Ishikawa (cell line): Measurements from ENCODE around the gene POU3F3.
A peak's percentile ranks its signal among the peaks of the same experiment; 100 is the strongest.

ENCODE experiments used
- CEBPB ChIP-seq: IDR thresholded peaks from 2 replicates; pipeline ENCODE4 v1.6.1; 2012
- CREB1 ChIP-seq: IDR thresholded peaks from 2 replicates; pipeline ENCODE4 v1.6.1; 2012; ENCODE audit warnings: low read depth
- EGR1 ChIP-seq: IDR thresholded peaks from 2 replicates; pipeline ENCODE4 v1.6.1; 2012
- EP300 ChIP-seq: IDR thresholded peaks from 2 replicates; pipeline ENCODE4 v1.6.1; 2012; ENCODE audit warnings: borderline replicate concordance
- FOXM1 ChIP-seq: IDR thresholded peaks from 2 replicates; pipeline ENCODE4 v1.6.1; 2012; ENCODE audit warnings: low read depth, borderline replicate concordance
- NFIC ChIP-seq: IDR thresholded peaks from 2 replicates; pipeline ENCODE4 v1.6.1; 2012
- RAD21 ChIP-seq: IDR thresholded peaks from 2 replicates; pipeline ENCODE4 v1.6.1; 2012; ENCODE audit warnings: low read depth
- TAF1 ChIP-seq: IDR thresholded peaks from 2 replicates; pipeline ENCODE4 v1.6.1; 2012; ENCODE audit warnings: low read depth, mild to moderate bottlenecking
- TCF12 ChIP-seq: IDR thresholded peaks from 2 replicates; pipeline ENCODE4 v1.6.1; 2012; ENCODE audit warnings: low read depth
- TEAD4 ChIP-seq: IDR thresholded peaks from 2 replicates; pipeline ENCODE4 v1.6.1; 2012
- USF1 ChIP-seq: IDR thresholded peaks from 2 replicates; pipeline ENCODE4 v1.6.1; 2012
- YY1 ChIP-seq: IDR thresholded peaks from 2 replicates; pipeline ENCODE4 v1.6.1; 2012; ENCODE audit warnings: low read depth
- ZBTB7A ChIP-seq: IDR thresholded peaks from 2 replicates; pipeline ENCODE4 v1.6.1; 2012; ENCODE audit warnings: low read depth
- TF ChIP-seq, protein P1 (sequence below): IDR thresholded peaks from 2 replicates; pipeline ENCODE4 v1.6.1; 2012; ENCODE audit warnings: low read depth, mild to moderate bottlenecking
- TF ChIP-seq, protein P2 (sequence below): IDR thresholded peaks from 2 replicates; pipeline ENCODE4 v1.6.1; 2012

The POU3F3 gene

DNA sequence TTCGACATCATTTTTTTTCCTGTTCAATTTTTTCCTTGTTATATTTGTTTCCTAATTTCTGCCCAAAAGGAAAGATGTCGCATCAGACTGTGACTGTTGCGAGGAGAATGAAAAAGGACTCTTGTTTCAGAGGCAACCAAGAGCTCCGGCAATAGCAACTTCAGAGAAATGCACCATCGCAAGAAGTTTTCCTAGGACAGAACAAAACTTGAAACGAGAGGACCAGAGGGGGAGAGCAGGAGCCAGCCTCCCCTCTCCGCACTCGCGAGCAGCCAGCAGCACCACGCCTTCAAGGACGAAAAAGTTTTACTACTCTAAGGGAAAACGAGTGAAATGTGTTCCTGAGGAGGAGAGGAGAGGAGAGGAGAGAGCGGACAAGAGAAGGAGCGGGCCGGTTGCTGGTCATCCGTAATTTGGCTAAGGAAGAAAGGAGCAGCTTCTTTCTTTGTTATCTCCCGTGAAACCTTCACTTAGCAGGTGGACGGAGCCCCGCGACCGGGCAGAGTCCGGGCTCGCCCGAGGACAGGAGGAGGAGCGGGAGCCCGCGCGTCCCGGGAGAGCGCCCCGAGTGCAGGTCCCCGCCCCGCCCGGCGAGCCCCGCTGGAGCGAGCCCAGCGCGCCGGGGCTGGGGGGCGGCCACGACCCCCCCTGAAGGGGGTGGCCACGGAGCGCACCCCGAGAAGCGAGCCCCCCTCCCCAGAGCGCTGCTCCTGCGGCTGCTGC lies 744 bp downstream of the POU3F3 start:
- TF ChIP-seq ZBTB7A (peak; percentile 33; the same call in 1 of the 2 replicates), NFIC (no peak)

DNA sequence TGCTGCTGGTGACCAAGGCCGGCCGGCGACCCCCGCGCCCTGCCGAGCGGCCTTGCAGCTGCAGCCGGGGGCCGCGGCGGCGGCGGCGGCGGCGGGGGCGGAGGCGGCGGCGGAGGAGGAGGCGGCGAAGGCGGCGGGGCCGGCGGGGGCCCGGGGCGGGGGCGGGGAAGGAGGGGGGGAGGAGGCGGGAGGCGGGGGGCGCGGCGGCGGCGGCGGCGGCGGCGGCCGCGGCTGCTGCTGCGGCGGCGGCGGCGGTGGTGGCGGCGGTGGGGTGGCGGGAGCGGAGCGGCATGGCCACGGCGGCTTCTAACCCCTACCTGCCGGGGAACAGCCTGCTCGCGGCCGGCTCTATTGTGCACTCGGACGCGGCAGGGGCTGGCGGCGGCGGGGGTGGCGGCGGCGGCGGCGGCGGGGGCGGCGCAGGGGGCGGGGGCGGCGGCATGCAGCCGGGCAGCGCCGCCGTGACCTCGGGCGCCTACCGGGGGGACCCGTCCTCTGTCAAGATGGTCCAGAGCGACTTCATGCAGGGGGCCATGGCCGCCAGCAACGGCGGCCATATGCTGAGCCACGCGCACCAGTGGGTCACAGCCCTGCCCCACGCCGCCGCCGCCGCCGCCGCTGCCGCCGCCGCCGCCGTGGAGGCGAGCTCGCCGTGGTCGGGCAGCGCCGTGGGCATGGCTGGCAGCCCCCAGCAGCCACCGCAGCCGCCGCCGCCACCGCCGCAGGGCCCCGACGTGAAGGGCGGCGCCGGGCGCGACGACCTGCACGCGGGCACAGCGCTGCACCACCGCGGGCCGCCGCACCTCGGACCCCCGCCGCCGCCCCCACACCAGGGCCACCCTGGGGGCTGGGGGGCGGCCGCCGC lies 1.5 kb downstream of the POU3F3 start:
- TF ChIP-seq, protein P1, sequence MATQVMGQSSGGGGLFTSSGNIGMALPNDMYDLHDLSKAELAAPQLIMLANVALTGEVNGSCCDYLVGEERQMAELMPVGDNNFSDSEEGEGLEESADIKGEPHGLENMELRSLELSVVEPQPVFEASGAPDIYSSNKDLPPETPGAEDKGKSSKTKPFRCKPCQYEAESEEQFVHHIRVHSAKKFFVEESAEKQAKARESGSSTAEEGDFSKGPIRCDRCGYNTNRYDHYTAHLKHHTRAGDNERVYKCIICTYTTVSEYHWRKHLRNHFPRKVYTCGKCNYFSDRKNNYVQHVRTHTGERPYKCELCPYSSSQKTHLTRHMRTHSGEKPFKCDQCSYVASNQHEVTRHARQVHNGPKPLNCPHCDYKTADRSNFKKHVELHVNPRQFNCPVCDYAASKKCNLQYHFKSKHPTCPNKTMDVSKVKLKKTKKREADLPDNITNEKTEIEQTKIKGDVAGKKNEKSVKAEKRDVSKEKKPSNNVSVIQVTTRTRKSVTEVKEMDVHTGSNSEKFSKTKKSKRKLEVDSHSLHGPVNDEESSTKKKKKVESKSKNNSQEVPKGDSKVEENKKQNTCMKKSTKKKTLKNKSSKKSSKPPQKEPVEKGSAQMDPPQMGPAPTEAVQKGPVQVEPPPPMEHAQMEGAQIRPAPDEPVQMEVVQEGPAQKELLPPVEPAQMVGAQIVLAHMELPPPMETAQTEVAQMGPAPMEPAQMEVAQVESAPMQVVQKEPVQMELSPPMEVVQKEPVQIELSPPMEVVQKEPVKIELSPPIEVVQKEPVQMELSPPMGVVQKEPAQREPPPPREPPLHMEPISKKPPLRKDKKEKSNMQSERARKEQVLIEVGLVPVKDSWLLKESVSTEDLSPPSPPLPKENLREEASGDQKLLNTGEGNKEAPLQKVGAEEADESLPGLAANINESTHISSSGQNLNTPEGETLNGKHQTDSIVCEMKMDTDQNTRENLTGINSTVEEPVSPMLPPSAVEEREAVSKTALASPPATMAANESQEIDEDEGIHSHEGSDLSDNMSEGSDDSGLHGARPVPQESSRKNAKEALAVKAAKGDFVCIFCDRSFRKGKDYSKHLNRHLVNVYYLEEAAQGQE = no peak
- TF ChIP-seq FOXM1 (no peak), RAD21 (no peak), USF1 (no peak), ZBTB7A (no peak), NFIC (no peak), YY1 (no peak), CEBPB (no peak), CREB1 (no peak), EP300 (no peak), TEAD4 (no peak)
- TF ChIP-seq, protein P2, sequence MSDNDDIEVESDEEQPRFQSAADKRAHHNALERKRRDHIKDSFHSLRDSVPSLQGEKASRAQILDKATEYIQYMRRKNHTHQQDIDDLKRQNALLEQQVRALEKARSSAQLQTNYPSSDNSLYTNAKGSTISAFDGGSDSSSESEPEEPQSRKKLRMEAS = no peak

DNA sequence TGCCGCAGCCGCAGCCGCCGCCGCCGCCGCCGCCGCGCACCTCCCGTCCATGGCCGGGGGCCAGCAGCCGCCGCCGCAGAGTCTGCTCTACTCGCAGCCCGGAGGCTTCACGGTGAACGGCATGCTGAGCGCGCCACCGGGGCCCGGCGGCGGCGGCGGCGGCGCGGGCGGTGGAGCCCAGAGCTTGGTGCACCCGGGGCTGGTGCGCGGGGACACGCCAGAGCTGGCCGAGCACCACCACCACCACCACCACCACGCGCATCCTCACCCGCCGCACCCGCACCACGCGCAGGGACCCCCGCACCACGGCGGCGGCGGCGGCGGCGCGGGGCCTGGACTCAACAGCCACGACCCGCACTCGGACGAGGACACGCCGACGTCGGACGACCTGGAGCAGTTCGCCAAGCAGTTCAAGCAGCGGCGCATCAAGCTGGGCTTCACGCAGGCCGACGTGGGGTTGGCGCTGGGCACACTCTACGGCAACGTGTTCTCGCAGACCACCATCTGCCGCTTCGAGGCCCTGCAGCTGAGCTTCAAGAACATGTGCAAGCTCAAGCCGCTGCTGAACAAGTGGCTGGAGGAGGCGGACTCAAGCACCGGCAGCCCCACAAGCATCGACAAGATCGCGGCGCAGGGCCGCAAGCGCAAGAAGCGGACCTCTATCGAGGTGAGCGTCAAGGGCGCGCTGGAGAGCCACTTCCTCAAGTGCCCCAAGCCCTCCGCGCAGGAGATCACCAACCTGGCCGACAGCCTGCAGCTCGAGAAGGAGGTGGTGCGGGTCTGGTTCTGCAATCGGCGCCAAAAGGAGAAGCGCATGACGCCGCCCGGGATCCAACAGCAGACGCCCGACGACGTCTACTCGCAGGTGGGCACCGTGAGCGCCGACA lies 2.4 kb downstream of the POU3F3 start:
- TF ChIP-seq TEAD4 = no peak

DNA sequence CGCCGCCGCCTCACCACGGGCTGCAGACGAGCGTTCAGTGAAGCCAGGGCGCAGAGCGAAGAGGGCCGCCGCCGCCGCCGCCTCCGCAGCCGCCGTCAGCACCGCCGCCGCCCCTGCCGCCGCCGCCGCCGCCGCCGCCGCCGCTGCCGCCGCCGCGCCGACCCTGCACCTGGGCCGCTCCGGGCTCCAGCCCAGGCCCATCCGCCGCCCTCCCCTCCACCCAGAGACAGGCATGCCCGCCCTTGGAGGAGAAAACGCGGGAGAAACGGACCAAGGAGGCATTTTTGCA lies 3.0 kb downstream of the POU3F3 start:
- TF ChIP-seq CEBPB (no peak), TCF12 (no peak), YY1 (no peak), USF1 (no peak), NFIC (no peak), TEAD4 (no peak), EP300 (no peak), FOXM1 (no peak), CREB1 (no peak), RAD21 (no peak), EGR1 (no peak), TAF1 (no peak), ZBTB7A (no peak)
- TF ChIP-seq, protein P1 = no peak
- TF ChIP-seq, protein P2 = no peak

DNA sequence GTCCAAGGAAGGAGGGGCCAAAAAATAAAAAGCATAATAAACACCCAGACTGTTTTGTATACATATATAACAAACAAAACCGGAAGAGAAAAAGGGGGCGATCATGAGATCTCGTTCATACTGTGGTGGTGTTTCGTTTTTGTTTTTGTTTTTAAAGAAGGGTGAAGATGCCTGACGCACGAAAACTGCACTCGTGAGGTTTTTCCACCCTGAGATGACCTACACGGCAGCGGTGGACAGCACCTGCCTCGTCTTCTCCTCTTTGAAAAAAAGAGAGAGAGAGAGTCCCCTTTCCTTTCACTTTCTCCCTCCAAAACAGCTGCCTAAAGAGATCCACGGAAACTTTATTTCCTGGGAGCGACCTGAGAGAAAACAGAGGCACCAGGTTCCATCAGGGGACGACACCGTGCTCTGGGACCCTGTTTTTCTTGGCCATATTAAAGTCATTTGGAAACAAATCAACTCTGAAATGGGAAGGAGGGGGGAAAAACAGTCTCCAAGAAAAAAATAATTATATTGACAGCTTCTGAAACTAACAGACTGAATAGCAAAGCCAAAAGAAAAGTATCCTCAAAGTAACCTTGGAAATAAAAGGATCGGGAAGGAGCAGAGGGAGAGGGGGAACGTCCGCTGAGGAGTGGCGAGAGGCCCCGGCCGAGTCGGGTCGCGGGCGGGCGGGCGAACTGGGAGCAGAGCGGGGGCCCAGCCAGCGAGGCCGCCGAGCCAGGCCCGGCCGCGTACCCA lies 3.5 kb downstream of the POU3F3 start:
- TF ChIP-seq FOXM1 (no peak), CEBPB (no peak), USF1 (no peak), RAD21 (no peak), EGR1 (no peak), TEAD4 (no peak), TAF1 (no peak), ZBTB7A (no peak), NFIC (no peak), TCF12 (no peak), EP300 (no peak), YY1 (no peak), CREB1 (no peak)
- TF ChIP-seq, protein P1 = no peak
- TF ChIP-seq, protein P2 = no peak
